OCI-LY7 (cell line): ENCODE results near the gene DHRSX. TPM values are rescaled to one million over a fixed set of nuclear protein-coding genes. Genes with fewer than 3 reads are reported as not detected.

ENCODE experiments used
- BruUV-seq: library from RNA; stranded (reverse); fragments of 400-500 nt; replicated peaks from 2 replicates; lab custom pipeline; 2021; lab: Mats Ljungman, UMichigan
- CTCF ChIA-PET: fragments of 300-600 bp; sonication (Branson Sonifier 250); formaldehyde crosslinking; loops from one replicate; lab custom pipeline; 2022; ENCODE audit warnings: antibody characterized with exemption; ENCODE audit not compliant: unreplicated experiment; lab: Charles Lee
- POLR2A ChIA-PET: fragments of 300-600 bp; sonication (Branson Sonifier 250); formaldehyde crosslinking; loops from one replicate; lab custom pipeline; 2022; ENCODE audit warnings: antibody characterized with exemption; lab: Charles Lee
- DNase-seq: peaks from one replicate; pipeline ENCODE4 v3.0.0-alpha.2; 2015; ENCODE audit warnings: low spot score
- H2AFZ ChIP-seq: fragments of 200-600 bp; sonication (generic), shearing (Covaris generic); 2 replicates; pipeline ENCODE4 v1.6.1; 2014; ENCODE audit warnings: mild to moderate bottlenecking, antibody characterized with exemption, low read length, moderate library complexity
- H3K27ac ChIP-seq: fragments of 200-600 bp; sonication (generic); 2 replicates; pipeline ENCODE4 v1.5.1; 2014; ENCODE audit warnings: mixed run types, low read depth, mild to moderate bottlenecking, moderate library complexity, low read length, inconsistent platforms; ENCODE audit not compliant: poor library complexity, severe bottlenecking
- H3K36me3 ChIP-seq: fragments of 200-600 bp; sonication (generic); 2 replicates; pipeline ENCODE4 v1.6.1; 2014; ENCODE audit warnings: mild to moderate bottlenecking, antibody characterized with exemption, low read length, moderate library complexity, mixed read lengths; ENCODE audit not compliant: insufficient read depth
- H3K4me1 ChIP-seq: fragments of 200-600 bp; sonication (generic); 2 replicates; pipeline ENCODE4 v1.5.1; 2014; ENCODE audit warnings: mild to moderate bottlenecking, low read length; ENCODE audit not compliant: insufficient read depth, poor library complexity, severe bottlenecking
- H3K4me2 ChIP-seq: fragments of 200-600 bp; sonication (generic); 2 replicates; pipeline ENCODE4 v1.6.1; 2014; ENCODE audit warnings: mild to moderate bottlenecking, low read length
- H3K4me3 ChIP-seq: fragments of 200-600 bp; sonication (generic); 2 replicates; pipeline ENCODE4 v1.5.1; 2014; ENCODE audit warnings: mild to moderate bottlenecking, low read depth, low read length; ENCODE audit not compliant: poor library complexity, severe bottlenecking
- H3K79me2 ChIP-seq: fragments of 200-600 bp; sonication (generic); 2 replicates; pipeline ENCODE4 v1.6.1; 2016; ENCODE audit warnings: low read depth, mild to moderate bottlenecking, low read length, moderate library complexity, mixed read lengths; ENCODE audit not compliant: insufficient read depth
- H3K9me2 ChIP-seq: fragments of 200-600 bp; sonication (generic); 2 replicates; pipeline ENCODE4 v1.6.1; 2016; ENCODE audit warnings: mild to moderate bottlenecking, low read length, mixed read lengths; ENCODE audit not compliant: insufficient read depth
- H3K9me3 ChIP-seq: fragments of 200-600 bp; sonication (generic); 2 replicates; pipeline ENCODE4 v1.6.1; 2014; ENCODE audit warnings: mild to moderate bottlenecking, mixed run types, low read length, mixed read lengths
- H4K20me1 ChIP-seq: fragments of 200-600 bp; sonication (generic); 2 replicates; pipeline ENCODE4 v1.6.1; 2014; ENCODE audit warnings: mild to moderate bottlenecking, antibody characterized with exemption, low read length, moderate library complexity, mixed read lengths; ENCODE audit not compliant: insufficient read depth
- CTCF ChIP-seq: fragments of 200-600 bp; sonication (generic); conservative IDR thresholded peaks from 2 replicates; pipeline ENCODE4 v1.5.1; 2014; ENCODE audit warnings: mild to moderate bottlenecking, antibody characterized with exemption, low read length, moderate library complexity, mixed read lengths
- EZH2phosphoT487 ChIP-seq: fragments of 200-600 bp; sonication (generic); IDR thresholded peaks from 2 replicates; pipeline ENCODE4 v1.6.1; 2018; ENCODE audit warnings: low read depth, borderline replicate concordance, mild to moderate bottlenecking, mixed run types, antibody characterized with exemption, low read length, moderate library complexity, mixed read lengths
- intact Hi-C: fragments of 100-400 bp; cut with micrococcal nuclease; formaldehyde crosslinking; loops from one replicate; pipeline ENCODE4 v1.10.0; 2022; ENCODE audit not compliant: unreplicated experiment
- total RNA-seq, 2 experiments: library from RNA; depleted of rRNA in 1 of 2; stranded (reverse); fragments of >200 nt in 1 of 2; shearing (Covaris generic) in 1 of 2; gene quantifications; 2 replicates each; pipeline ENCODE4 v1.2.3, GENCODE V29; 2014 to 2022

DHRSX gene
- total RNA-seq, 2 experiments from 2014 or later: 25.2 to 30.9 TPM

GRCh38 chrX:2332252-2332651 is 168.5 kb downstream of the DHRSX start:
- intact Hi-C loops: no loop called here
- no peak overlapping the region for H2AFZ ChIP-seq
- no peaks in the 10 kb centered on the region for H3K79me2 ChIP-seq
- H3K4me1 ChIP-seq: no peaks in the 10 kb centered on the region
- H3K27ac ChIP-seq: no peak overlapping the region
- H4K20me1 ChIP-seq: no peaks in the 10 kb centered on the region
- CTCF ChIA-PET: no interaction called here
- TF ChIP-seq EZH2phosphoT487 (no peak), CTCF (no peak)
- no peaks in the 10 kb centered on the region for H3K9me2 ChIP-seq
- no peaks in the 10 kb centered on the region for H3K36me3 ChIP-seq
- BruUV-seq: no TSS peak
- POLR2A ChIA-PET: no interaction called here
- H3K4me3 ChIP-seq: no peak overlapping the region
- no peak for DNase-seq
- no peaks in the 10 kb centered on the region for H3K9me3 ChIP-seq
- no peak overlapping the region for H3K4me2 ChIP-seq

DNA sequence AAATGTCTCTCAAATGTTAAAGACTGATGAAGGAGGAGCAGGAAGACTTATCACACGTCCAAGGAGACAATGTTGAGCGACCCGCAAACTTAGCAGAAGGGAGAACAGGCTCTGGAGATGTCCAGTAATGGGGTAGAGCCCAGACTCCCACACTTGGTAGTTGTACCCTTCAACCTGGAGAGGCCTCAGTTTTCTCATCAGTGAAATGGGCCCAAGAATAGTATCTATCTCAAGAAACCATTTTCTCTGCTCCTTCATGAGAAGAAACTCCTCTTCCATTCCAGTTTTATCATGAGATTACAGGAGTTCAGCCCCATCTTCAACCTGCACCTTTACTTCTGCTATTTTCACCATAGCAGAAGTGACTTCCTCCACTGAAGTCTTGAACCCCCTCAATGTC is 169.9 kb downstream of the DHRSX start:
- intact Hi-C loops: no loop called here
- no peaks in the 10 kb centered on the region for H3K79me2 ChIP-seq
- H3K27ac ChIP-seq: no peak overlapping the region
- BruUV-seq: no TSS peak
- no peak overlapping the region for H2AFZ ChIP-seq
- no peaks in the 10 kb centered on the region for H3K36me3 ChIP-seq
- no peaks in the 10 kb centered on the region for H3K9me2 ChIP-seq
- POLR2A ChIA-PET: no interaction called here
- H3K4me3 ChIP-seq: no peak overlapping the region
- no peaks in the 10 kb centered on the region for H3K9me3 ChIP-seq
- CTCF ChIA-PET: no interaction called here
- H3K4me2 ChIP-seq: no peak overlapping the region
- DNase-seq: no peak
- no peaks in the 10 kb centered on the region for H3K4me1 ChIP-seq
- no peaks in the 10 kb centered on the region for H4K20me1 ChIP-seq
- TF ChIP-seq CTCF (no peak), EZH2phosphoT487 (no peak)

DNA sequence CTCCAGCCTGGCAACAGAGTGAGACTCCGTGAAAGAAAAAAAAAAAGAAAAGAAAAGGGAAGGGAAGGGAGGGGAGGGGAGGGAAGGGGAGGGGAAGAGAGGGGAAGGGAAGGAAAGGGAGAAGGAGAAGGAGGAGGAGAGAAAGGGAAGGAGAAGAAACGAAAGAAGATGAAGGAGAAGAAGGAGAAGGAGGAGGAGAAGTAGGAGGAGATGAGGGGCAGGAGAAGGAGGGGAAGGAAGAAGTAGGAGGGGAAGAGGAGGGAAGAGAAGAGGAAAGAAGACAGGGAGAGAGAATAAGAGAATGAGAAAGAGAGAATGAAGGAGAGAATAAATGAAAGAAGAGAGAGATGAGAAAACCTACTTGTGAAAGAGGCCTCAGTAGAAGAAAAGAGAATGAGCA is 170.3 kb downstream of the DHRSX start:
- ChIA-PET CTCF (no interaction called here), POLR2A (no interaction called here)
- Histone ChIP-seq H3K9me2 (no peaks in the 10 kb centered on the region), H2AFZ (no peak overlapping the region), H3K36me3 (no peaks in the 10 kb centered on the region), H3K4me3 (no peak overlapping the region), H3K27ac (no peak overlapping the region), H3K4me1 (no peaks in the 10 kb centered on the region), H4K20me1 (no peaks in the 10 kb centered on the region), H3K4me2 (no peak overlapping the region), H3K9me3 (no peaks in the 10 kb centered on the region), H3K79me2 (no peaks in the 10 kb centered on the region)
- intact Hi-C loops: no loop called here
- TF ChIP-seq EZH2phosphoT487 (no peak), CTCF (no peak)
- no TSS peak for BruUV-seq
- no peak for DNase-seq
